SU-DHL-6 (cell line): ENCODE results near the gene SETD2.

ENCODE experiments used
- EZH2phosphoT487 ChIP-seq: fragments of 200-600 bp; sonication (generic), shearing (Covaris generic); conservative IDR thresholded peaks from 2 replicates; pipeline ENCODE4 v1.6.1; 2018; ENCODE audit warnings: mild to moderate bottlenecking, antibody characterized with exemption, low read length, moderate library complexity, mixed read lengths
- TF ChIP-seq, protein P1 (sequence below): fragments of 200-600 bp; sonication (generic); IDR thresholded peaks from one replicate; pipeline ENCODE4 v1.5.1; 2017; ENCODE audit warnings: antibody characterized with exemption, mild to moderate bottlenecking, low read length, moderate library complexity; ENCODE audit not compliant: insufficient read depth, poor library complexity, severe bottlenecking

DNA sequence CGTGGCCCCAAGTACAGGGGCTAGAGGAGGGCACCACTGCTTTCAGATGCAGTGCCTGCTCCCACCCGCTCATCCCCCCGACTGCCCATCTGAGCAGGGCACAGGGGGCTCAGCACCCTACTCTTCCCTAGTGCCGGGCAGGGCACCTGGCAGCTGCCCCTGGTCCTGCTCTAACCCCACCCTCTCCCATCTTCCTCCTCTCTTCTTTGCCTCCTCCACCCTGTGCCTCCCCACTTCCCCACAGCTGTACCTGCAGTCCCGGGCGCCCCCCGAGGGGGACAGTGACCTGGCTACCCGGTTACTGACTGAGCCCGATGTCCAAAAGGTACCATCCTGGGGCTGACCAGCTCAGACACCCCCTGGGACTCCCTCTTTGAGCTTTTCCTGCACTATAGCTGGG lies 171.7 kb downstream of the SETD2 start:
- TF ChIP-seq, protein P1, sequence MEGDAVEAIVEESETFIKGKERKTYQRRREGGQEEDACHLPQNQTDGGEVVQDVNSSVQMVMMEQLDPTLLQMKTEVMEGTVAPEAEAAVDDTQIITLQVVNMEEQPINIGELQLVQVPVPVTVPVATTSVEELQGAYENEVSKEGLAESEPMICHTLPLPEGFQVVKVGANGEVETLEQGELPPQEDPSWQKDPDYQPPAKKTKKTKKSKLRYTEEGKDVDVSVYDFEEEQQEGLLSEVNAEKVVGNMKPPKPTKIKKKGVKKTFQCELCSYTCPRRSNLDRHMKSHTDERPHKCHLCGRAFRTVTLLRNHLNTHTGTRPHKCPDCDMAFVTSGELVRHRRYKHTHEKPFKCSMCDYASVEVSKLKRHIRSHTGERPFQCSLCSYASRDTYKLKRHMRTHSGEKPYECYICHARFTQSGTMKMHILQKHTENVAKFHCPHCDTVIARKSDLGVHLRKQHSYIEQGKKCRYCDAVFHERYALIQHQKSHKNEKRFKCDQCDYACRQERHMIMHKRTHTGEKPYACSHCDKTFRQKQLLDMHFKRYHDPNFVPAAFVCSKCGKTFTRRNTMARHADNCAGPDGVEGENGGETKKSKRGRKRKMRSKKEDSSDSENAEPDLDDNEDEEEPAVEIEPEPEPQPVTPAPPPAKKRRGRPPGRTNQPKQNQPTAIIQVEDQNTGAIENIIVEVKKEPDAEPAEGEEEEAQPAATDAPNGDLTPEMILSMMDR = no peak
- no peak for TF ChIP-seq EZH2phosphoT487
